SJCRH30 (cell line): ENCODE measurements around the gene PCLAF. TPM values are rescaled to one million over a fixed set of nuclear protein-coding genes. Genes with fewer than 3 reads are reported as not detected.

ENCODE experiments used
- total RNA-seq: library from RNA; depleted of rRNA; stranded (reverse); fragments of >200 nt; shearing (Covaris generic); gene quantifications from 2 replicates; pipeline ENCODE4 v1.2.3, GENCODE V29; 2014; rRNA removed

The PCLAF gene
- total RNA-seq, 1 experiment from 2014 or later: 581 TPM

Other genes starting within 250 kb of the PCLAF start
- 1.5 and 1.6 TPM in 2 replicates for gene SNX22, start 229.7 kb downstream of the PCLAF start, total RNA-seq
- 277 and 308 TPM in 2 replicates for gene PPIB, start 218.4 kb downstream of the PCLAF start, total RNA-seq
- 15.9 and 20.3 TPM in 2 replicates for gene CSNK1G1, start 25.3 kb downstream of the PCLAF start, total RNA-seq
- 7.0 and 8.8 TPM in 2 replicates for gene TRIP4, start 6.4 kb upstream of the PCLAF start, total RNA-seq
- 27.4 and 28.6 TPM in 2 replicates for gene ZNF609, start 79.1 kb upstream of the PCLAF start, total RNA-seq